Loucy (cell line): ENCODE data around the gene ZNF385D.

ENCODE experiments used
- H2AFZ ChIP-seq: fragments of 200-600 bp; sonication (generic); 2 replicates; pipeline ENCODE4 v1.6.0; 2016; ENCODE audit warnings: antibody characterized with exemption, mild to moderate bottlenecking, low read length, moderate library complexity
- H3F3A ChIP-seq: fragments of 200-600 bp; 2 replicates; pipeline ENCODE4 v1.6.0; 2016; ENCODE audit warnings: antibody characterized with exemption, low read depth, mild to moderate bottlenecking
- H3K27me3 ChIP-seq: fragments of 200-600 bp; sonication (generic); 2 replicates; pipeline ENCODE4 v1.6.1; 2014; ENCODE audit warnings: low read length, mild to moderate bottlenecking; ENCODE audit not compliant: insufficient read depth, poor library complexity, severe bottlenecking
- H3K36me3 ChIP-seq: fragments of 200-600 bp; sonication (generic); 2 replicates; pipeline ENCODE4 v1.6.1; 2016; ENCODE audit warnings: low read length; ENCODE audit not compliant: insufficient read depth
- H3K4me1 ChIP-seq: fragments of 200-600 bp; sonication (generic); 2 replicates; pipeline ENCODE4 v1.5.1; 2014; ENCODE audit warnings: low read length, mild to moderate bottlenecking; ENCODE audit not compliant: insufficient read depth, poor library complexity, severe bottlenecking
- H3K4me2 ChIP-seq: fragments of 200-600 bp; sonication (generic); 2 replicates; pipeline ENCODE4 v1.6.0; 2014; ENCODE audit warnings: antibody characterized with exemption, low read length, low read depth, mild to moderate bottlenecking; ENCODE audit not compliant: poor library complexity, severe bottlenecking
- H3K4me3 ChIP-seq: fragments of 200-600 bp; sonication (generic); 2 replicates; pipeline ENCODE4 v1.5.1; 2014; ENCODE audit warnings: low read length, mild to moderate bottlenecking, mixed read lengths; ENCODE audit not compliant: poor library complexity, severe bottlenecking
- H3K79me2 ChIP-seq: fragments of 200-600 bp; sonication (generic); 2 replicates; pipeline ENCODE4 v1.6.1; 2014; ENCODE audit warnings: low read length; ENCODE audit not compliant: insufficient read depth
- H3K9ac ChIP-seq: fragments of 200-600 bp; sonication (generic); 2 replicates; pipeline ENCODE4 v1.6.0; 2014; ENCODE audit warnings: mild to moderate bottlenecking, low read depth, low read length, moderate library complexity; ENCODE audit not compliant: poor library complexity, severe bottlenecking
- H3K9me2 ChIP-seq: fragments of 200-600 bp; sonication (generic); replicated peaks from 2 replicates; pipeline ENCODE4 v1.6.1; 2016; ENCODE audit warnings: low read depth, low read length, mixed read lengths
- H3K9me3 ChIP-seq: fragments of 200-600 bp; sonication (generic); 2 replicates; pipeline ENCODE4 v1.6.1; 2014; ENCODE audit warnings: mild to moderate bottlenecking, antibody characterized with exemption, low read length, low read depth; ENCODE audit not compliant: insufficient read depth
- H4K20me1 ChIP-seq: fragments of 200-600 bp; sonication (generic); 2 replicates; pipeline ENCODE4 v1.6.0; 2014; ENCODE audit warnings: antibody characterized with exemption, low read length, mild to moderate bottlenecking; ENCODE audit not compliant: insufficient read depth, poor library complexity, severe bottlenecking
- CTCF ChIP-seq: fragments of 200-600 bp; sonication (generic); conservative IDR thresholded peaks from 2 replicates; pipeline ENCODE4 v1.5.1; 2014; ENCODE audit warnings: mild to moderate bottlenecking, antibody characterized with exemption, low read length
- EZH2phosphoT487 ChIP-seq: fragments of 200-600 bp; IDR thresholded peaks from 2 replicates; pipeline ENCODE4 v1.6.1; 2018; ENCODE audit warnings: antibody characterized with exemption, mild to moderate bottlenecking, moderate library complexity, borderline replicate concordance

ZNF385D gene

GRCh38 chr3:21673393-21673792 is 77.6 kb downstream of the ZNF385D start:
- Histone ChIP-seq H3K27me3 (no peaks in the 10 kb centered on the region), H4K20me1 (no peaks in the 10 kb centered on the region), H3F3A (no peaks in the 10 kb centered on the region), H3K4me3 (no peak overlapping the region), H3K79me2 (no peaks in the 10 kb centered on the region), H2AFZ (no peak overlapping the region), H3K4me2 (no peak overlapping the region), H3K9me2 (no peaks in the 10 kb centered on the region), H3K36me3 (no peaks in the 10 kb centered on the region), H3K9ac (no peak overlapping the region), H3K4me1 (no peaks in the 10 kb centered on the region), H3K9me3 (no peaks in the 10 kb centered on the region)
- TF ChIP-seq EZH2phosphoT487 (no peak), CTCF (no peak)

GRCh38 chr3:21672303-21672702 is 78.7 kb downstream of the ZNF385D start:
- Histone ChIP-seq H3K9me2 (no peaks in the 10 kb centered on the region), H3K27me3 (no peaks in the 10 kb centered on the region), H3K36me3 (no peaks in the 10 kb centered on the region), H3K4me3 (no peak overlapping the region), H3K9ac (no peak overlapping the region), H3K4me2 (no peak overlapping the region), H4K20me1 (no peaks in the 10 kb centered on the region), H3K4me1 (no peaks in the 10 kb centered on the region), H3K9me3 (no peaks in the 10 kb centered on the region), H3K79me2 (no peaks in the 10 kb centered on the region), H2AFZ (no peak overlapping the region), H3F3A (no peaks in the 10 kb centered on the region)
- TF ChIP-seq CTCF (no peak), EZH2phosphoT487 (no peak)

- no peak overlapping the region for H3K9ac ChIP-seq
- no peaks in the 10 kb centered on the region for H4K20me1 ChIP-seq
- TF ChIP-seq EZH2phosphoT487 (no peak), CTCF (no peak)
- no peak overlapping the region for H2AFZ ChIP-seq
- H3K9me2 ChIP-seq = no peaks in the 10 kb centered on the region
- H3F3A ChIP-seq = no peaks in the 10 kb centered on the region
- H3K4me1 ChIP-seq = no peaks in the 10 kb centered on the region
- no peaks in the 10 kb centered on the region for H3K36me3 ChIP-seq
- no peaks in the 10 kb centered on the region for H3K9me3 ChIP-seq
- H3K79me2 ChIP-seq = no peaks in the 10 kb centered on the region
- H3K4me3 ChIP-seq = no peak overlapping the region
- H3K4me2 ChIP-seq = no peak overlapping the region
- no peaks in the 10 kb centered on the region for H3K27me3 ChIP-seq
Measured at GRCh38 chr3:21670386-21670785, 80.6 kb downstream of the ZNF385D start.
